Upper lobe of right lung (tissue), 1 donor: ENCODE data around the gene CLCN1. TPM values are rescaled to one million over a fixed set of nuclear protein-coding genes. Genes with fewer than 3 reads are reported as not detected.
A peak's percentile ranks its signal among the peaks of the same experiment; 100 is the strongest.

Experiments used
- ATAC-seq: fragments of 200-7000 bp; cut with Tn5 transposase; one replicate; pipeline ENCODE4 v1.9.1; 2020; ENCODE audit warnings: mild to moderate bottlenecking, moderate library complexity
- DNase-seq: peaks from one replicate; pipeline ENCODE4 v3.0.0-alpha.2; 2020
- H3K27ac ChIP-seq: fragments of 200-600 bp; one replicate; pipeline ENCODE4 v1.8.0; 2022
- H3K27me3 ChIP-seq: fragments of 200-600 bp; one replicate; pipeline ENCODE4 v1.8.0; 2022; ENCODE audit warnings: mild to moderate bottlenecking
- H3K36me3 ChIP-seq: fragments of 200-600 bp; one replicate; pipeline ENCODE4 v1.8.0; 2022
- H3K4me1 ChIP-seq: fragments of 200-600 bp; one replicate; pipeline ENCODE4 v1.8.0; 2022
- H3K4me3 ChIP-seq: fragments of 200-600 bp; one replicate; pipeline ENCODE4 v1.8.0; 2022; ENCODE audit warnings: mild to moderate bottlenecking
- H3K9me3 ChIP-seq: fragments of 200-600 bp; one replicate; pipeline ENCODE4 v1.8.0; 2022
- intact Hi-C: fragments of 100-400 bp; cut with DNase I; formaldehyde crosslinking; loops from one replicate; pipeline ENCODE4 v1.11.0; 2022
- total RNA-seq: library from RNA; stranded (reverse); fragmentation: NEBNext Ultra II Directional; extraction: Animal tissue kit (Norgen Biotek cat#: 25700); gene quantifications from one replicate; pipeline ENCODE4 v1.2.1, GENCODE V29; 2021
- TF ChIP-seq, protein P1 (sequence below): fragments of 200-600 bp; IDR thresholded peaks from one replicate; pipeline ENCODE4 v1.8.0; 2022; ENCODE audit warnings: antibody characterized with exemption
- donor health status: DM: no; HTN: yes; CAD: no; lungs with severe emphysema.

Gene CLCN1
- total RNA-seq, 1 donor from 2014 or later = not detected

DNA sequence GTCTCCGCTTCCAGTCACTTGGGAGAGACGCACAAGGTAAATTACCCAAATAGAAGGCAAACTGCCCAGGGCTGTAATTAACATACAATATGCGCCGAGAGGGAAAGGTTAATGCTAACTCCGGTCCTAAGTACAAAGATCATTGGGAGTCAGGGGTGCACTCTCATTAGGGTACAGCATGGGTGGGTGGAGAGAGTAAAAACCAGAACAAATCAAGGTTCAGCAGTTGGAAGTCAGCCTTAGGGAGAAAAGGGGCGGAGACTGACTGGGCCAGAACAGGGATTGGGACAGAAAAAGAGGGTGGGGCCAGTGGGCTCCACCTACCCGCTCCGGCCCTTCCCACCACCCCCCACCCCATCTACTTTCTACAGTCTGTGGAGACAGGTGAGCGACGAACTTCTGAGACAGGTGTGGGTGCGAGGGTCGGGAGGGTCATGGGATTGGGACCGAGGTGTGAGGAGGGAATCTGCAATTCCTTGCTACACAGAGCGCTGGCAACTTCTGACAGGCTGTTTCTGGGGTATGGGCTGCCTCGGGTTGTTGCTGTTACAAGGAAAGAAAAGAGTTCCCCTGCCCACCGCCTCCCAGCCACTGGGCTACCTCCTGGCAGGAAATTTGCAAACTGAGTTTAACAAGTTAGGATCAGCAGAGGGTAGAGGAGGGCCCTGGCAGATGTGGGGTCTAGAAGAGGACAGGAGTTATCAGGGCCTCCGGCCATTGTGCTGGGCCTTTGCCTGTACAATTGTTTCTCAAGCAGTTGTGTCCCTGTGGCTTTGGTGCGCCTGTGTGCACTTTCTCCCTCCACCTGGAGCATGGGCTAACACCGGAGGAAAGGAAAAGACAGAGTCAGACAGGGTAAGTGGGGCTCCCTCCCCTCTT, 31.1 kb upstream of the CLCN1 start, which contains the start of gene TMEM139:
Gene TMEM139, plus strand, starts transcription at position 368 of the 879 bp plus-strand sequence. CDS start 1,000 bp downstream, outside the sequence.
- TF ChIP-seq, protein P1, sequence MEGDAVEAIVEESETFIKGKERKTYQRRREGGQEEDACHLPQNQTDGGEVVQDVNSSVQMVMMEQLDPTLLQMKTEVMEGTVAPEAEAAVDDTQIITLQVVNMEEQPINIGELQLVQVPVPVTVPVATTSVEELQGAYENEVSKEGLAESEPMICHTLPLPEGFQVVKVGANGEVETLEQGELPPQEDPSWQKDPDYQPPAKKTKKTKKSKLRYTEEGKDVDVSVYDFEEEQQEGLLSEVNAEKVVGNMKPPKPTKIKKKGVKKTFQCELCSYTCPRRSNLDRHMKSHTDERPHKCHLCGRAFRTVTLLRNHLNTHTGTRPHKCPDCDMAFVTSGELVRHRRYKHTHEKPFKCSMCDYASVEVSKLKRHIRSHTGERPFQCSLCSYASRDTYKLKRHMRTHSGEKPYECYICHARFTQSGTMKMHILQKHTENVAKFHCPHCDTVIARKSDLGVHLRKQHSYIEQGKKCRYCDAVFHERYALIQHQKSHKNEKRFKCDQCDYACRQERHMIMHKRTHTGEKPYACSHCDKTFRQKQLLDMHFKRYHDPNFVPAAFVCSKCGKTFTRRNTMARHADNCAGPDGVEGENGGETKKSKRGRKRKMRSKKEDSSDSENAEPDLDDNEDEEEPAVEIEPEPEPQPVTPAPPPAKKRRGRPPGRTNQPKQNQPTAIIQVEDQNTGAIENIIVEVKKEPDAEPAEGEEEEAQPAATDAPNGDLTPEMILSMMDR = no peak
- H3K27ac ChIP-seq = peak within 1 kb of the TSS; percentile 47

DNA sequence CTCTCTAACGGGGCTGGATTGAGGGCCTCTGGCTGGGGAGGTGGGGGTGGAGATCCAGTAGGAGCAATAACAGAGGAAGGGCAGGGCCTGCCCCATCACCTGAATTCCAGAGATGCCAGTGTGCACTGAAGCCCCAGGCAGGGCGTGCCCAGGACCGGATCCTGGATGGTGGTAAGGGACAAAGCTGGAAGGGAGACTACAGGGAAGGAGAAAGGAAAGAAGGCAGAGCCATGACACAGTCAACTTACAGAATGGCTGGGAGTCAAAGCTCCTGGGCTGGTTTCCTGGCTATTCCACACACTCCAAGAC, 30.5 kb upstream of the CLCN1 start:
- intact Hi-C loops = no loop called here

More for the DNA sequence above, 31.1 kb upstream of the CLCN1 start, which contains the start of gene TMEM139:
- ATAC-seq (peak; percentile 66), DNase-seq (peak; percentile 79)
- Histone ChIP-seq H3K27me3 (no peaks in the 10 kb centered on the region), H3K36me3 (no peaks in the 10 kb centered on the region), H3K4me3 (peak within 1 kb of the TSS; percentile 36), H3K9me3 (no peaks in the 10 kb centered on the region), H3K4me1 (peaks cover 19% of the 10 kb centered on the region)
- intact Hi-C loops = no loop called here

DNA sequence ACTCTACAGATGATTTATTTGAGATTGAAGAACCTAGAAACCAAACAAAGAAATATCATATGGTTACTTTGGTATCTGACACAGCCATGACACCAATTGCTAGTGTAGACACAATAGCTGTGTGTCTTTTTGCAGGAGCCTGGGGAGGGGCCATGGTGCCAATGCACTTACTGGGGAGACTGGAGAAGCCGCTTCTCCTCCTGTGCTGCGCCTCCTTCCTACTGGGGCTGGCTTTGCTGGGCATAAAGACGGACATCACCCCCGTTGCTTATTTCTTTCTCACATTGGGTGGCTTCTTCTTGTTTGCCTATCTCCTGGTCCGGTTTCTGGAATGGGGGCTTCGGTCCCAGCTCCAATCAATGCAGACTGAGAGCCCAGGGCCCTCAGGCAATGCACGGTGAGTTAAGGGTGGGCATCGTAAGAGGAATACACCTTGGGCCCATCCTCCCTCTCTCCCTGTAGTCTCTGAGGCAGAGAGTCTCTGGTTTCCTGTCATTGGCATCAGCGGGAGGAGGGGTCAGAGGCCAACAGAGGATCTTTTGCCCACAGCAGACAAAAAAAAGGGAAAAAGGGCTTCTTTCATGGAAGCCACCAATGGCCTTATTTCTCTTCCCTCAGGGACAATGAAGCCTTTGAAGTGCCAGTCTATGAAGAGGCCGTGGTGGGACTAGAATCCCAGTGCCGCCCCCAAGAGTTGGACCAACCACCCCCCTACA, 29.9 kb upstream of the CLCN1 start:
- Histone ChIP-seq H3K4me3 (peak overlapping the region; percentile 36), H3K36me3 (no peaks in the 10 kb centered on the region), H3K27me3 (no peaks in the 10 kb centered on the region), H3K4me1 (peaks cover 27% of the 10 kb centered on the region), H3K9me3 (no peaks in the 10 kb centered on the region), H3K27ac (peak overlapping the region; percentile 36)
- TF ChIP-seq, protein P1 = no peak
- ATAC-seq = no peak
- DNase-seq = no peak
- intact Hi-C loops = no loop called here

More for the DNA sequence above, 30.5 kb upstream of the CLCN1 start:
- DNase-seq = peak; percentile 73
- Histone ChIP-seq H3K4me1 (peaks cover 22% of the 10 kb centered on the region), H3K36me3 (no peaks in the 10 kb centered on the region), H3K4me3 (peak overlapping the region; percentile 36), H3K27me3 (no peaks in the 10 kb centered on the region), H3K9me3 (no peaks in the 10 kb centered on the region), H3K27ac (peak overlapping the region; percentile 47)
- TF ChIP-seq, protein P1 = no peak
- ATAC-seq = peak; percentile 59

DNA sequence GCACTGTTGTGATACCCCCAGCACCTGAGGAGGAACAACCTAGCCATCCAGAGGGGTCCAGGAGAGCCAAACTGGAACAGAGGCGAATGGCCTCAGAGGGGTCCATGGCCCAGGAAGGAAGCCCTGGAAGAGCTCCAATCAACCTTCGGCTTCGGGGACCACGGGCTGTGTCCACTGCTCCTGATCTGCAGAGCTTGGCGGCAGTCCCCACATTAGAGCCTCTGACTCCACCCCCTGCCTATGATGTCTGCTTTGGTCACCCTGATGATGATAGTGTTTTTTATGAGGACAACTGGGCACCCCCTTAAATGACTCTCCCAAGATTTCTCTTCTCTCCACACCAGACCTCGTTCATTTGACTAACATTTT, 29.4 kb upstream of the CLCN1 start:
- Histone ChIP-seq H3K9me3 (no peaks in the 10 kb centered on the region), H3K27me3 (no peaks in the 10 kb centered on the region), H3K4me1 (peaks cover 32% of the 10 kb centered on the region), H3K4me3 (no peak overlapping the region), H3K36me3 (no peaks in the 10 kb centered on the region), H3K27ac (no peak overlapping the region)
- intact Hi-C loops = no loop called here
- TF ChIP-seq, protein P1 = no peak
- DNase-seq (no peak), ATAC-seq (no peak)

DNA sequence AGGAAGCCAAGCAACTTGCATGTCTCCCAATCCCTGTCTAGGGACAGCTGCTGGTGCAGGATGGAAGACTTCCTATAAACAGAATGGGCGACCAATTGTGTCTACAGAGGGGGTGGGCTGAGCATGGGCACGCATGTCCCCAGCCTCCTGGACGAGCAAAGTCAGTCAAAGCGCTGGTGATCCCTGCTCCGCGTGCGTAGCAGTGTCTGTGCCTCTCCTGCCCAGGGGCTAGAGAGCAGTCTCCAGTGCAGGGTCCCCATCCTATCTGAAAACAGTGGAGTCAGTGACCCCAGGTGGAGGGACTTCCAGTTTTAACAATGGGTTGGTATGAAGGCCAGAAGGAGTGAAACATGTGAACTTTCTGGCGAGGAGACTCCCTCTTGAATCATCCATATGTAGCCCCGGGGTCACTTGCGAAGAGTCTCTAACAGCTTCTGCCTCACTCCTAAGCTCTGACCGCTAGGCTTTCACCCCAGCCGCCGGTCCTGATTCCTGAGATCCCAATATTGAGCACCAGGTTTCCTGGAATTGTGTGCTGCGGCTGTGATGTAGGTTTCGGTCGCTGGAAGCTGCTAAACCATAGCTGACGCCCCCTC, 28.5 kb upstream of the CLCN1 start:
- DNase-seq = no peak

More for the DNA sequence above, 28.5 kb upstream of the CLCN1 start:
- Histone ChIP-seq H3K4me3 (peak overlapping the region; percentile 93), H3K9me3 (no peaks in the 10 kb centered on the region), H3K36me3 (peaks cover 8% of the 10 kb centered on the region), H3K4me1 (peaks cover 32% of the 10 kb centered on the region), H3K27me3 (no peaks in the 10 kb centered on the region), H3K27ac (peak overlapping the region; percentile 58)
- TF ChIP-seq, protein P1 = no peak
- no peak for ATAC-seq
- intact Hi-C loops = no loop called here
